DND-41 (cell line): Measurements from ENCODE around the gene SERPINC1.

Experiments
- EZH2 ChIP-seq: IDR thresholded peaks from 3 replicates; pipeline ENCODE4 v1.6.1; 2012; ENCODE audit warnings: borderline replicate concordance, low read depth, mild to moderate bottlenecking, moderate library complexity, low read length, inconsistent platforms; ENCODE audit not compliant: severe bottlenecking
- TF ChIP-seq, protein P1 (sequence below): IDR thresholded peaks from 2 replicates; pipeline ENCODE4 v1.5.1; 2012; ENCODE audit warnings: borderline replicate concordance, low read length, moderate library complexity, mild to moderate bottlenecking; ENCODE audit not compliant: poor library complexity, severe bottlenecking; ENCODE audit errors: extremely low read depth

DNA sequence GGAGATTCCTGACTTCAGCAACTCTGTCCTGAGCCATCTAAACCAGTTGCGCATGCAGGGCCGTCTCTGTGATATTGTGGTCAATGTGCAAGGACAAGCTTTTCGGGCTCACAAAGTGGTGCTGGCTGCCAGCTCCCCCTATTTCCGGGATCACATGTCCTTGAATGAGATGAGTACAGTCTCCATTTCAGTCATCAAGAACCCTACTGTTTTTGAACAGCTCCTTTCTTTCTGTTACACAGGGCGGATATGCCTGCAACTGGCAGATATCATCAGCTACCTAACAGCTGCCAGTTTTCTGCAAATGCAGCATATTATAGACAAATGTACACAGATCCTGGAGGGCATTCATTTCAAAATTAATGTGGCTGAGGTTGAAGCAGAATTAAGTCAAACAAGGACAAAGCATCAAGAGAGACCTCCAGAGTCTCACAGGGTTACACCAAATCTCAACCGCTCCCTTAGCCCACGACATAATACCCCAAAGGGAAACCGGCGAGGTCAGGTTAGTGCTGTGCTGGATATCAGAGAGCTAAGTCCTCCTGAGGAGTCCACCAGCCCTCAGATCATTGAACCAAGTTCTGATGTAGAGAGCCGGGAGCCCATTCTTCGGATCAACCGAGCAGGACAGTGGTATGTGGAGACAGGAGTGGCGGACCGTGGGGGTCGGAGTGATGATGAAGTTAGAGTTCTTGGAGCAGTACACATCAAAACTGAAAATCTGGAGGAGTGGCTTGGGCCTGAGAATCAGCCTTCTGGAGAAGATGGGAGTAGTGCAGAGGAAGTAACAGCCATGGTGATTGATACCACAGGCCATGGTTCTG lies 46.7 kb downstream of the SERPINC1 start:
- TF ChIP-seq, protein P1, sequence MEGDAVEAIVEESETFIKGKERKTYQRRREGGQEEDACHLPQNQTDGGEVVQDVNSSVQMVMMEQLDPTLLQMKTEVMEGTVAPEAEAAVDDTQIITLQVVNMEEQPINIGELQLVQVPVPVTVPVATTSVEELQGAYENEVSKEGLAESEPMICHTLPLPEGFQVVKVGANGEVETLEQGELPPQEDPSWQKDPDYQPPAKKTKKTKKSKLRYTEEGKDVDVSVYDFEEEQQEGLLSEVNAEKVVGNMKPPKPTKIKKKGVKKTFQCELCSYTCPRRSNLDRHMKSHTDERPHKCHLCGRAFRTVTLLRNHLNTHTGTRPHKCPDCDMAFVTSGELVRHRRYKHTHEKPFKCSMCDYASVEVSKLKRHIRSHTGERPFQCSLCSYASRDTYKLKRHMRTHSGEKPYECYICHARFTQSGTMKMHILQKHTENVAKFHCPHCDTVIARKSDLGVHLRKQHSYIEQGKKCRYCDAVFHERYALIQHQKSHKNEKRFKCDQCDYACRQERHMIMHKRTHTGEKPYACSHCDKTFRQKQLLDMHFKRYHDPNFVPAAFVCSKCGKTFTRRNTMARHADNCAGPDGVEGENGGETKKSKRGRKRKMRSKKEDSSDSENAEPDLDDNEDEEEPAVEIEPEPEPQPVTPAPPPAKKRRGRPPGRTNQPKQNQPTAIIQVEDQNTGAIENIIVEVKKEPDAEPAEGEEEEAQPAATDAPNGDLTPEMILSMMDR, result no peak
- TF ChIP-seq EZH2, result no peak
